ENCODE results near the gene RECK.

- TF ChIP-seq EZH2 (IDR thresholded peaks at IDR 0.05; ENCODE audit: insufficient read depth, poor library complexity, severe bottlenecking) (no peak), EZH2phosphoT487 (IDR thresholded peaks at IDR 0.05; ENCODE audit: insufficient read depth, low read depth) (no peak)
Measured at GRCh38 chr9:36148311-36149051, 111.8 kb downstream of the RECK start.
